PFSK-1 (cell line): ENCODE data around the gene RNASEH2C.

Experiments used
- FOXP2 ChIP-seq: optimal IDR thresholded peaks from 2 replicates; pipeline ENCODE3; 2011; ENCODE audit warnings: borderline replicate concordance, control low read depth, inconsistent platforms; ENCODE audit not compliant: insufficient read depth; ENCODE audit errors: extremely low read length, extremely low read depth
- POLR2AphosphoS5 ChIP-seq: IDR thresholded peaks from 2 replicates; pipeline ENCODE4 v1.6.1; 2012; ENCODE audit warnings: low read depth, mild to moderate bottlenecking, control low read depth, low read length, moderate library complexity
- REST ChIP-seq, 2 experiments: IDR thresholded peaks; 2 replicates each; pipeline versions ENCODE4 v1.6.1 to v1.8.0; 2011 to 2012; ENCODE audit warnings: low read depth in 2 of 2, low read length in 2 of 2, control low read depth in 1 of 2, inconsistent platforms in 1 of 2, mild to moderate bottlenecking in 1 of 2, moderate library complexity in 1 of 2; ENCODE audit not compliant: insufficient read depth in 1 of 2
- SIN3A ChIP-seq: IDR thresholded peaks from 2 replicates; pipeline ENCODE4 v1.6.1; 2012; ENCODE audit warnings: mild to moderate bottlenecking, low read length, moderate library complexity, borderline replicate concordance; ENCODE audit not compliant: insufficient read depth
- TAF1 ChIP-seq: IDR thresholded peaks from 2 replicates; pipeline ENCODE4 v1.6.1; 2012; ENCODE audit warnings: low read length, control low read depth, borderline replicate concordance; ENCODE audit not compliant: insufficient read depth

Gene RNASEH2C

GRCh38 chr11:65722261-65722660, 1.7 kb upstream of the RNASEH2C start:
- TF ChIP-seq POLR2AphosphoS5: no peak
- TF ChIP-seq REST (IDR thresholded peaks at IDR 0.05; ENCODE audit: insufficient read depth in 1 of 2, low read depth in 2 of 2, low read length in 2 of 2): no peak
- no peak for TF ChIP-seq TAF1
- no peak for TF ChIP-seq FOXP2
- TF ChIP-seq SIN3A: no peak

GRCh38 chr11:65719871-65720210, 757 bp downstream of the RNASEH2C start:
- TF ChIP-seq SIN3A (no peak), FOXP2 (no peak)

- TF ChIP-seq REST (IDR thresholded peaks at IDR 0.05; ENCODE audit: insufficient read depth in 1 of 2, low read depth in 2 of 2, low read length in 2 of 2) (peak in 1 of 2 experiments; percentile 33; a peak in 1 of 4 replicates), FOXP2 (no peak), SIN3A (no peak), TAF1 (no peak), POLR2AphosphoS5 (no peak)
Observed at GRCh38 chr11:65718964-65719492, 1.6 kb downstream of the RNASEH2C start.

- TF ChIP-seq FOXP2 (no peak), POLR2AphosphoS5 (no peak), SIN3A (no peak), REST (IDR thresholded peaks at IDR 0.05; ENCODE audit: insufficient read depth in 1 of 2, low read depth in 2 of 2, low read length in 2 of 2) (no peak), TAF1 (no peak)
Observed at GRCh38 chr11:65718531-65718930, 2.1 kb downstream of the RNASEH2C start.

- no peak for TF ChIP-seq FOXP2
- TF ChIP-seq TAF1: no peak
- no peak for TF ChIP-seq POLR2AphosphoS5
- TF ChIP-seq SIN3A: no peak
- no peak for TF ChIP-seq REST (IDR thresholded peaks at IDR 0.05; ENCODE audit: insufficient read depth in 1 of 2, low read depth in 2 of 2, low read length in 2 of 2)
Observed at GRCh38 chr11:65717906-65718305, 2.7 kb downstream of the RNASEH2C start.
